Measurements from ENCODE around the gene LNX1.
"Not testable (repeated sequence)": the region's sequence is repeated elsewhere in the genome, so short reads cannot be mapped to it uniquely, and the experiment has no call there.

Gene LNX1

DNA sequence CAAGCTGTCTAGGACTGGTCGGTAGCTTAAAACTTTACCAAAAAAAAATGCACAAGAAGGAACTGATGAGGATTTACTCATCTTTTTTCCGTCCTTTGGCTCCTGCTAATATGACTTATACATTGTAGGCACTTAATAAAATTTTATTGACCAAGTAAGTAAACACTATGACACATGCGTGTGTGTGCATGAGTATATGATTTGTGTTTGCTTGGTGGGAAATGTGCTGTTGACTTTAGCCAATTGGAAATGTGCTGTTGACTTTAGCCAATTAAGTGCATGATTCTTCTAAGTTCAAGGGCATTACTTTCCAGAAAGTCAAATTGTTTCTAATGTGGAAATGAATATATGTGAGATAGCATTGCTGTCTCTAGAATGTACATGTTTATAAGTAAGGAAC, 135.5 kb downstream of the LNX1 start:
- no peak for DNase-seq

DNA sequence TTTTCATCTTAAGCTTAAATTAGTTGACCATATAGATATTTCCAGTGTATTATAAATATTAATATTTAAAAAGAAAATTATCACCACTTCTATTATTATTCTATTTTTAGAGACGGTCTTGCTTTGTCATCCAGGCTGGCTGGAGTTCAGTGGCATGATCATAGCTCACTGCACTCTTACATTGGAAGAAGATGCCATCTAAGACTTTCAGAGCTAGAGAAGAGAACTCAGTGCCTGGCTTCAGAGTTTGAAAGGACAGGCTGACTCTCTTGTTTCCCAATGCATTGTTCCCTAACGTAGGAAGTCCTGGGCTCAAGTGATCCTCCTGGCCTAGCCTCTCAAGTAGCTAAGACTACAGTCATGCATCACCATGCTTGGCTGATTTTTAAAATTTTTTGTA, 137.9 kb downstream of the LNX1 start:
- no peak for DNase-seq

DNA sequence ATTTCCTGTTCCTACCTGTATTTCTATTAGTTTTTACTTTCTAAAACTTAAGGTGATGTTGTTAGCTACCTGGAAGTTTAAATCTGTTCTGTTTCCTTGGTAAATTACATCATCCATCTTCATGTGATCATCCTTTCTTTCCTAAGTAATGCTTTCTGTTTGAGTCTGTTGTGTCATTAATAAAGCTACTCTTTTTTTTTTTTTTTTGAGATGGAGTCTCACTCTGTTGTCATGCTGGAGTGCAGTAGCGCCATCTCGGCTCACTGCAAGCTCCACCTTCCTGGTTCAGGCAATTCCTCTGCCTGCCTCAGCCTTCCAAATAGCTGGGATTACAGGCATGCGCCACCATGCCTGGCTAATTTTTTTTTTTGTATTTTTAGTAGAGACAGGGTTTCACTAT, 140.5 kb downstream of the LNX1 start:
- no peak for DNase-seq

DNA sequence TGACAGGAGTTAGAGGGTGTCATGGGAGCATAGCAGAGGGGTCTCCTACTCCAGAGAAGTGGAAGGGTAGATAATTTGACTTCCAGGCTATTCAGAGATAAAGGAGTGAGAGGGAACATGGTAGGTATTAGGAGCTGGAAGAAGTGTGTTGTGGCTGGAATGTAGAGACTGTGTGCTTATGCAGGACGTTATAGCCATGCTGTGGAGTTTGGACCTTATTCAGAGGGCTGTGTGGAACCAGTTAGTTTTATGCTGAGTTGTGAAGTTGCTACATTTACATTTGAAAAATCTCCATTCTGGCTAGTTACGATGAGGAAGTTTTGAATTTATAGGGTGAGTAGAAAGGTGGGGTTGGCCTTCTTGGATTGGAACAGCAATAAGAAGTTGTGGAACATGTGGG, 146.3 kb downstream of the LNX1 start:
- no peak for DNase-seq

DNA sequence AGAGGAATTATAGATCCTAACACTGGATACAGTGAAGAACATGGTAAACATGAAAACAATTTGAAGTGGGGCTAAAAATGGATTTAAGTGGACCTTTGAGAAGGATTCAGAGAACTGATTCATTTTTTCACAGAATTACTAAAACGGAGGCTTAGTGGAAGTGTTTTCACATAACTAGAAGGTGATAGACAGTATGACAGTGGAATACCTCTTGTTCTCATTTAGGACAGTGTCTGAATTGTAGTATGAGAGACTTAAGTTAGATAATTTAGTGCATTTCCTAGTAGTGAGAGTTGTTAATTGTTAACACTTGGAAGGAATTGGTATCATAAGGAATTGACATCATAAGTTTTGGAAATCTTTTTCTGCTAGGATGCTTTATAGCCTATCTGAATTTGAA, 149.7 kb downstream of the LNX1 start:
- DNase-seq: no peak

DNA sequence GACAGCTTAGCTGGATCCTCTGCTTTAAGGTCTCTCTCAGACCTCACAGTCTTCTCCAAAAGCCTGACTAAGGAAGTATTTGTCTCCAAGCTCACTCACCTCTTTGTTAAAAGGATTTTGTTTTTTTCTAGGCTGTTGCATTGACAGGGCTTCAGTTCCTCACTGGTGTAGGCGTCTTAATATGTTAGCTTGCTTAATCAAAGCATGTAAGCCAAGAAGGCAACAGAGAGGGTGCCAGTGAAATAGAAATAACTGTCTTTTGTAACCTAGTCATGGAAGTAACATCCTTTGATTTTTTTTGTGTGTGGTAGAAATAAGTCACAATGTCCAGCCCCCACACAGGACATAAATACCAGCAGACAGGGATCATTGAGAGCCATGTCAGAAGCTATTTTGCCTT, 155.0 kb downstream of the LNX1 start:
- no peak for DNase-seq

DNA sequence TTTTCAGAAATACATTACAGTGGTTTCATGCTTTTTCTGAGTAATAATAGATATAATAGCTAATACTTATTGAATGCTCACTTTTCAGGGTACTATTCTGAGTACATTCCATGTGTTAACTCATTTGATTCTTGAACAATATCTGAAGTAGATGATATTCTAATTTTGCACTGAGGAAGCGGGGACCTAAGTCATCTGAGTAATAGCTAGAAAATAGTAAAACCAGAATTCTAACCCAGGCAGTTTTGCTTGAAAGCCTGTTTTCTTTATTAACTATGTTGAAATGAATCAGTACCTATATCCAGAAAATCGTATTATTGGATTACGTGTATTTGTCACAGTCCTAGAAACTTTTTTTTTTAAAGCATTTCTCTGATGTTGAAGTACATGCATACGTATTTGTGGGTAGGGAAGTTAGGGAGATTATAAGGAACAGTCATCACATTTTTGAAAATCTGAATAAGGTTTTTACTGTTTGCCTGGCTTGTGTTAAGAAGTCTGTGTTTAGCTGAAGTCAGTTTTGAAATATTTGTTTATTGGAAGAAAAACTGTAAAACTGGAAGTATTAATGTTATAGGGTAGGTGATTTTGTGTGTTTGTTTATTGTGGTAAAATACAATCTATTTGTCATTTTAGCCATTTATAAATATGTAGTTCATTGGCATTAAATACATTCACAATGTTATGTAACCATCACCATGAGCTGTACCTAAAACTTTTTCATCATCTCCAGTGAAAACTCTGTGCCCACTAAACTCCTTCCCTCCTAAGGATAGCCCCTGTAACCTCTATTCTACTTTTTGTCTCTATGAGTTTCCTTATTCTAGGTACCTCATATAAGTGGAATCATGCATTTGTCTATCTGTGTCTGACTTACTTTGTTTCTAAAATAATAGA, 158.5 kb downstream of the LNX1 start:
- DNase-seq: no peak

DNA sequence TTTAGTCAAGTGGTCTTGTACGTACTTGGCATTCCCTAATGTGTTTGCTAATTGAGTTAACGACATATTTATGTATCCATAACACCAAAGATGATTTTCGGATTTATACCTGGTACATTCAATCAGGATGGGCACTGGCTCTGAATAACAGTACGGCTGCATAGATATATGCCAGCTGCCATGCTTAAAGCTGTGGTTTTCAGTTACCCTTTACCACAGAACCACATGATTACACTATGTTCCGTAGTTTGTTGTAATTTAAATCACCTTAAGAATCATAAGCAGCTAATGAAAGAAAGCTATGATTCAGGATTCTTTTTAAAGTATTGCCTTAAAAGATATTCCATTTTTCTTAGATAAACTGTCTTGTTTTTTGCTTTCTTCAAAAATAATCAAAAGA, 160.2 kb downstream of the LNX1 start:
- DNase-seq: no peak

DNA sequence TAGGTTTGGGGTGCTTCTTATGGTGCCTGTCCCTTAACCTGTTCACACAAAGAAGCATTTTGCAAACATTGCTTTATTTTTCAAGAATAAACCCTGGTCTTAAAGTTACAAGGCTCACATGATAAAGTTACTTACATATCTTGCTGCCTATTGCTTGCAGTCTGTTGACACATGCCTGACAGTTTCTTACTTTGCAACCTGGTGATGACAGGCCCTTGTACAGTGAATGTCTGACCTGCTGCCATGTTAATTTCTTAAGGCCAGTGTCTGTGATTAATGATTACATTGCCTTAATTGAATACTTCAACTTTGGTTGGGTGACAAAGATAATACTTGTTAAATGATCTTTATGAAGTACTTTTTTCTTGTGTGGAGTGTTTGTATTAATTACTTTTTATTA, 163.9 kb downstream of the LNX1 start:
- no peak for DNase-seq

DNA sequence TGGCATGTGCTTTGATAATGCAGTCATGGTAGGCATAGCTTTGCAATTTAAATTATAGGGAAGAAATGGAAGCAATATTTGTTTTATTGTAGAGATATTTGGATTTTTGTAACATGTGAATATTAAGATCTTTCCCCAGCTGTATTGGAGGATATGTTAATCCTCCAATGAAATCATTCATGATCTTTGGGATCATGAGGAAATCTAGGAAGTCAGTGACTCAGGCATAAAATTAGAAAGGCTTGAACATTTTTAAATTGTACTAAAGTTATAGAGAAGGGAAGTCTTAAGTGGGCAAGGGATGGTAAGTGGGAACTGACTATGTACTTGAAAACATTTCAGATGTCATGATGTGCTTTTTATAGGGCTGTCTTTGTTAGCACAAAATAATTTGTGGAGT, 167.0 kb downstream of the LNX1 start:
- DNase-seq: no peak

DNA sequence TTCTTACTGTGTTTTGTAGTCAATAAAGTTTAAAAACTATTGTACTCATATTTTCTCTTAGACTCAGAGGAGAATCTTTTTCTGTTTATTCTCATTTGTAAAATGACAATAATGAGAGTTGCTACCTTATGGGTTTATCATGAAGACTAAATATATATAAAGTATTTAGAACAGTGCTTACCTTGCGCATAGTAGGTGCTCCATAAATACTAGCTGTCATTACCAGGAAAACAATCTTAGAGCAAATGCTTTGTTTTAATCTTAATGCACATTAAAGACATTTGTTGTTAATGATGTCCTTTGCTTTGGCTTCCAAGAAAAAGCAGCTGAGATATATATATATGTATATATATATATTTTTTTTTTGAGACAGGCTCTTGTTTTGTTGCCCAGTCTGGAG, 168.9 kb downstream of the LNX1 start:
- no peak for DNase-seq

DNA sequence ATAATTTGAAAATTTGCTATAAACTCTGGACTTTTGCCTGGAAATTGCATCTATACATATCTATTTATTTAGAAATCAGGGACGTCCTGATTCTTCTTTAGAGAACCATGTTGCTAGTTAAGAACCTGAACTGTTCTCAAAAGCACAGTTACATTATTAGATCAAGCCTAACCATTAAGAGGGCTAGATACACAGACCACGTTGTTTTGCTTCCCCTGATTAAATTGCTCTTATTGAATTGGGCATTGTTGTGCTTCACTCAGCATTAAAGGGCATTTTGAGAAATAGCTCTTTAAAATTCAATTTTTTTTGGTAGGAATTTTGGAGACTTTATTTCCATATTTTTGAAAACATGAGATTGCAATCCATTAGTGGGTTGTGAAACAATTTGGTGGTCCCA, 169.5 kb downstream of the LNX1 start:
- DNase-seq: no peak

DNA sequence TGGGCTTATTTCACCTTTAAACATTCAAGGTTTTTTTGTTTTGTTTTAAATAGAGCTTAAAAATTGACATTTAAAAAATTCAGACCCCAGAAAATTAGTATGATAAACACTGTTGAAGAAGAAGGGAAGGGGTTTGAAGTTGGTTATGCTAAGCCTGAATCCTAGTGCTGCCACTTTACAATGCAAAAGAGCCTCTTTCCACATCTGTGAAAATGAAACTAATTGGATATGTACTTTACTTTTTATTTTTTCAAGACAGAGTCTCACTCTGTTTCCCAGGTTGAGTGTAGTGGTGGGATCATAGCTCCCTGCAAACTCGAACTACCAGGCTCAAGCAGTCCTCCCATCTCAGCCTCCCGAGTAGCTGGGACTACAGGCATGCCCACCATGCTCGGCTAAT, 172.1 kb downstream of the LNX1 start:
- no peak for DNase-seq

DNA sequence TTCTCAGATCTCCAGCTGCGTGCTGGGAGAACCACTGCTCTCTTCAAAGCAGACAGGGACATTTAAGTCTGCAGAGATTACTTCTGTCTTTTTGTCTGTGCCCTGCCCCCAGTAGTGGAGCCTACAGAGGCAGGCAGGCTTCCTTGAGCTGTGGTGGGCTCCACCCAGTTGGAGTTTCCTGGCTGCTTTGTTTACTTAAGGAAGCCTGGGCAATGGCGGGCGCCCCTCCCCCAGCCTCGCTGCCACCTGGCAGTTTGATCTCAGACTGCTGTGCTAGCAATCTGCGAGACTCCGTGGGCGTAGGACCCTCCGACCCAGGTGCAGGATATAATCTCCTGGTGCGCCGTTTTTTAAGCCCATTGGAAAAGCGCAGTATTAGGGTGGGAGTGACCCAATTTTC, 181.8 kb downstream of the LNX1 start:
- DNase-seq: not testable (repeated sequence)

All from activated CD4-positive, alpha-beta T cell treated with anti-CD3 and anti-CD28 coated beads, Interleukin-2, amount 50 U/mL, for 48 hours (primary cell).